Liver (tissue), 9 donors: Measurements from ENCODE around the gene CLIP4. TPM values are rescaled to one million over a fixed set of nuclear protein-coding genes. Genes with fewer than 3 reads are reported as not detected.

Source experiments
- DNase-seq: peaks from one replicate; pipeline ENCODE4 v3.0.0-alpha.2; 2017; ENCODE audit warnings: low spot score
- H3K27ac ChIP-seq, 2 donors: one replicate each; pipeline ENCODE4 v1.7.0; 2013; ENCODE audit warnings: inconsistent platforms in 2 of 2, low read length in 2 of 2, control low read depth in 1 of 2, low read depth in 1 of 2, mild to moderate bottlenecking in 1 of 2
- H3K27me3 ChIP-seq, 4 donors: one replicate each; pipeline versions ENCODE4 v1.6.1 to v1.7.0; 2013; ENCODE audit warnings: low read length in 3 of 4, inconsistent platforms in 1 of 4, mild to moderate bottlenecking in 1 of 4, moderate library complexity in 1 of 4; ENCODE audit not compliant: control insufficient read depth in 4 of 4, insufficient read depth in 4 of 4
- H3K36me3 ChIP-seq, 4 donors: one replicate each; pipeline versions ENCODE4 v1.6.1 to v1.7.0; 2013; ENCODE audit warnings: low read length in 3 of 4, mild to moderate bottlenecking in 3 of 4, low read depth in 1 of 4, moderate library complexity in 1 of 4; ENCODE audit not compliant: control insufficient read depth in 4 of 4, insufficient read depth in 3 of 4
- H3K4me1 ChIP-seq, 4 donors: one replicate each; pipeline versions ENCODE4 v1.6.1 to v1.7.0; 2013; ENCODE audit warnings: low read length in 3 of 4, mild to moderate bottlenecking in 3 of 4, moderate library complexity in 1 of 4; ENCODE audit not compliant: control insufficient read depth in 4 of 4, insufficient read depth in 4 of 4
- H3K4me3 ChIP-seq, 3 donors: one replicate each; pipeline versions ENCODE4 v1.6.1 to v1.7.0; 2013; ENCODE audit warnings: low read length in 3 of 3, control low read depth in 1 of 3, low read depth in 1 of 3, mild to moderate bottlenecking in 1 of 3
- H3K9ac ChIP-seq, 2 donors: one replicate each; pipeline ENCODE4 v1.7.0; 2013; ENCODE audit warnings: low read length in 2 of 2, mild to moderate bottlenecking in 2 of 2, moderate library complexity in 2 of 2, control low read depth in 1 of 2, low read depth in 1 of 2
- H3K9me3 ChIP-seq, 4 donors: one replicate each; pipeline versions ENCODE4 v1.6.1 to v1.7.0; 2013; ENCODE audit warnings: low read length in 3 of 4; ENCODE audit not compliant: control insufficient read depth in 4 of 4
- EGR1 ChIP-seq, 2 donors: IDR thresholded peaks; 2 replicates each; pipeline ENCODE4 v1.6.1; 2016 to 2018; ENCODE audit warnings: antibody characterized with exemption in 2 of 2, low read depth in 2 of 2
- FOXA1 ChIP-seq: IDR thresholded peaks from 2 replicates; pipeline ENCODE4 v1.6.1; 2016; ENCODE audit warnings: antibody characterized with exemption
- FOXA2 ChIP-seq: IDR thresholded peaks from 2 replicates; pipeline ENCODE4 v1.6.1; 2016; ENCODE audit warnings: antibody characterized with exemption
- GABPA ChIP-seq, 2 donors: IDR thresholded peaks in 1 of 2; conservative IDR thresholded peaks in 1 of 2; 2 replicates each; pipeline ENCODE4 v1.6.1; 2016; ENCODE audit warnings: antibody characterized with exemption in 2 of 2, mild to moderate bottlenecking in 1 of 2, moderate library complexity in 1 of 2
- HNF4G ChIP-seq: IDR thresholded peaks from 2 replicates; pipeline ENCODE4 v1.6.1; 2016; ENCODE audit warnings: antibody characterized with exemption
- NR2F2 ChIP-seq: IDR thresholded peaks from 2 replicates; pipeline ENCODE4 v1.6.1; 2016; ENCODE audit warnings: antibody characterized with exemption
- RAD21 ChIP-seq, 2 donors: IDR thresholded peaks; 2 replicates each; pipeline ENCODE4 v1.6.1; 2016; ENCODE audit warnings: antibody characterized with exemption in 2 of 2, mild to moderate bottlenecking in 2 of 2
- RXRA ChIP-seq, 2 donors: IDR thresholded peaks; 2 replicates each; pipeline ENCODE4 v1.6.1; 2017 to 2018; ENCODE audit warnings: antibody characterized with exemption in 2 of 2, mild to moderate bottlenecking in 1 of 2
- SP1 ChIP-seq: IDR thresholded peaks from 2 replicates; pipeline ENCODE4 v1.6.1; 2018; ENCODE audit warnings: antibody characterized with exemption, mild to moderate bottlenecking
- WGBS: extraction: QIAGEN DNeasy Blood & Tissue Kit; methylation state at CpG from one replicate; pipeline ENCODE4 v1.1.7; 2013; 5-methylcytosine and 5-hydroxymethylcytosine counted together
- polyA plus RNA-seq, 2 donors: library from polyadenylated mRNA; stranded (reverse) in 1 of 2; unstranded in 1 of 2; fragments of 200-250 nt in 1 of 2; fragments of >200 nt in 1 of 2; fragmentation: Nextera tagmentation in 1 of 2; extraction: Ambion mirVana in 1 of 2; gene quantifications; one replicate each; pipeline versions ENCODE4 v1.2.1 to v1.2.3, GENCODE V29; 2013 to 2015
- total RNA-seq, 2 donors: library from RNA; depleted of rRNA; stranded (reverse); fragments of >200 nt; gene quantifications; one replicate each; pipeline ENCODE4 v1.2.3, GENCODE V29; 2014
- TF ChIP-seq, protein P1 (sequence below): IDR thresholded peaks from 2 replicates; pipeline ENCODE4 v1.6.1; 2016; ENCODE audit warnings: antibody characterized with exemption
- TF ChIP-seq, protein P2 (sequence below): IDR thresholded peaks from 2 replicates; pipeline ENCODE4 v1.6.1; 2016; ENCODE audit warnings: antibody characterized with exemption
- TF ChIP-seq, protein P3 (sequence below): fragments of 150-350 bp; IDR thresholded peaks from 2 replicates; pipeline ENCODE4 v1.5.1; 2017; ENCODE audit warnings: improper control_type of control experiment, low read depth, low read length; ENCODE audit not compliant: missing input control
- TF ChIP-seq, protein P4 (sequence below): IDR thresholded peaks from 2 replicates; pipeline ENCODE4 v1.6.1; 2016; ENCODE audit warnings: antibody characterized with exemption
- donor health status: healthy.
- donor health status: healthy.
- donor health status: healthy.
- donor health status: healthy.
- donor health status: healthy.

CLIP4 gene
- total and polyA plus RNA-seq, 4 donors: 1.3 to 6.7 (median 3.2) TPM

- Histone ChIP-seq H3K36me3 (no peaks in the 10 kb centered on the region), H3K4me1 (no peaks in the 10 kb centered on the region), H3K27ac (no peak overlapping the region), H3K4me3 (no peak overlapping the region), H3K9me3 (no peaks in the 10 kb centered on the region), H3K9ac (no peak overlapping the region), H3K27me3 (peaks cover 0 to 2% (median 0%) of the 10 kb centered on the region in 4 donors)
- DNase-seq: no peak
- TF ChIP-seq, protein P1, sequence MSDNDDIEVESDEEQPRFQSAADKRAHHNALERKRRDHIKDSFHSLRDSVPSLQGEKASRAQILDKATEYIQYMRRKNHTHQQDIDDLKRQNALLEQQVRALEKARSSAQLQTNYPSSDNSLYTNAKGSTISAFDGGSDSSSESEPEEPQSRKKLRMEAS: no peak
- no peak for TF ChIP-seq EGR1 (IDR thresholded peaks at IDR 0.05; ENCODE audit: low read depth in 2 of 2)
- no peak for TF ChIP-seq RXRA (IDR thresholded peaks at IDR 0.05)
- TF ChIP-seq, protein P2, sequence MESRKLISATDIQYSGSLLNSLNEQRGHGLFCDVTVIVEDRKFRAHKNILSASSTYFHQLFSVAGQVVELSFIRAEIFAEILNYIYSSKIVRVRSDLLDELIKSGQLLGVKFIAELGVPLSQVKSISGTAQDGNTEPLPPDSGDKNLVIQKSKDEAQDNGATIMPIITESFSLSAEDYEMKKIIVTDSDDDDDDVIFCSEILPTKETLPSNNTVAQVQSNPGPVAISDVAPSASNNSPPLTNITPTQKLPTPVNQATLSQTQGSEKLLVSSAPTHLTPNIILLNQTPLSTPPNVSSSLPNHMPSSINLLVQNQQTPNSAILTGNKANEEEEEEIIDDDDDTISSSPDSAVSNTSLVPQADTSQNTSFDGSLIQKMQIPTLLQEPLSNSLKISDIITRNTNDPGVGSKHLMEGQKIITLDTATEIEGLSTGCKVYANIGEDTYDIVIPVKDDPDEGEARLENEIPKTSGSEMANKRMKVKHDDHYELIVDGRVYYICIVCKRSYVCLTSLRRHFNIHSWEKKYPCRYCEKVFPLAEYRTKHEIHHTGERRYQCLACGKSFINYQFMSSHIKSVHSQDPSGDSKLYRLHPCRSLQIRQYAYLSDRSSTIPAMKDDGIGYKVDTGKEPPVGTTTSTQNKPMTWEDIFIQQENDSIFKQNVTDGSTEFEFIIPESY: no peak
- WGBS: 91% methylated on average over 2 of the region's 2 CpGs
Measured at GRCh38 chr2:29109246-29109645, 6.0 kb upstream of the CLIP4 start.

DNA sequence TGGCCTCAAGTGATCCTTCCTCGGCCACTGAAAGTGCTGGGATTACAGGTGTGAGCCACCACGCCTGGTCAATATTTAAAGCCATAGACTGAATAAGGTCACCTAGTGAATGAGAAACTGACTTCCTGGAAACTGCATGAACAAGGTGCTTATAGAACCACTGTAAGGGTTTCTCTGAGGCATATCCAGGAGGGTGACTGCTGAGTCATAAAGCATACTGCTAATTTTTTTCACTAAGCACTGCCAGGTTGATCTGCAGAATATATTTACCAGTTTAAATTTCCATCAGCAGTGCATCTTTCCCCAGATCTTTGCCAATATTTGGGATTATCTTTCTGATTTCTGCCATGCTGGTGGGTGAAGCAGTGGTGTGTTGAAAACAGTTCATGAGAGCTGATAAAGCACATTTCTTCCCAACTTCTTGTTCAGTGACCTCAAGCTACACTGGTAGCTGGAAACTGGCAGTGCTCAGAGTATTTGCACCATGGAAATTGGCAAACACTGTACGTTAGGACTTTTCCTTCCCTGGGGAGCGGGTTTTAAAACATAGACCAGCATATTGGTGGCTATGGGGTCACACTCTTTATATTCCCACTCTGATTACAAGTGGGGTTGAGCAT lies 4.2 kb upstream of the CLIP4 start:
- Histone ChIP-seq H3K9me3 (no peaks in the 10 kb centered on the region), H3K27me3 (peaks cover 0 to 10% (median 0%) of the 10 kb centered on the region in 4 donors), H3K36me3 (no peaks in the 10 kb centered on the region), H3K4me1 (peaks cover 0 to 4% (median 3%) of the 10 kb centered on the region in 4 donors), H3K4me3 (no peak overlapping the region), H3K27ac (no peak overlapping the region), H3K9ac (no peak overlapping the region)
- no peak for TF ChIP-seq RAD21 (IDR thresholded peaks at IDR 0.05)
- TF ChIP-seq, protein P3, sequence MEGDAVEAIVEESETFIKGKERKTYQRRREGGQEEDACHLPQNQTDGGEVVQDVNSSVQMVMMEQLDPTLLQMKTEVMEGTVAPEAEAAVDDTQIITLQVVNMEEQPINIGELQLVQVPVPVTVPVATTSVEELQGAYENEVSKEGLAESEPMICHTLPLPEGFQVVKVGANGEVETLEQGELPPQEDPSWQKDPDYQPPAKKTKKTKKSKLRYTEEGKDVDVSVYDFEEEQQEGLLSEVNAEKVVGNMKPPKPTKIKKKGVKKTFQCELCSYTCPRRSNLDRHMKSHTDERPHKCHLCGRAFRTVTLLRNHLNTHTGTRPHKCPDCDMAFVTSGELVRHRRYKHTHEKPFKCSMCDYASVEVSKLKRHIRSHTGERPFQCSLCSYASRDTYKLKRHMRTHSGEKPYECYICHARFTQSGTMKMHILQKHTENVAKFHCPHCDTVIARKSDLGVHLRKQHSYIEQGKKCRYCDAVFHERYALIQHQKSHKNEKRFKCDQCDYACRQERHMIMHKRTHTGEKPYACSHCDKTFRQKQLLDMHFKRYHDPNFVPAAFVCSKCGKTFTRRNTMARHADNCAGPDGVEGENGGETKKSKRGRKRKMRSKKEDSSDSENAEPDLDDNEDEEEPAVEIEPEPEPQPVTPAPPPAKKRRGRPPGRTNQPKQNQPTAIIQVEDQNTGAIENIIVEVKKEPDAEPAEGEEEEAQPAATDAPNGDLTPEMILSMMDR: no peak
- TF ChIP-seq, protein P4, sequence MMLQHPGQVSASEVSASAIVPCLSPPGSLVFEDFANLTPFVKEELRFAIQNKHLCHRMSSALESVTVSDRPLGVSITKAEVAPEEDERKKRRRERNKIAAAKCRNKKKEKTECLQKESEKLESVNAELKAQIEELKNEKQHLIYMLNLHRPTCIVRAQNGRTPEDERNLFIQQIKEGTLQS: no peak
- no peak for DNase-seq
- 76% methylated on average over 4 of the region's 4 CpGs for WGBS

DNA sequence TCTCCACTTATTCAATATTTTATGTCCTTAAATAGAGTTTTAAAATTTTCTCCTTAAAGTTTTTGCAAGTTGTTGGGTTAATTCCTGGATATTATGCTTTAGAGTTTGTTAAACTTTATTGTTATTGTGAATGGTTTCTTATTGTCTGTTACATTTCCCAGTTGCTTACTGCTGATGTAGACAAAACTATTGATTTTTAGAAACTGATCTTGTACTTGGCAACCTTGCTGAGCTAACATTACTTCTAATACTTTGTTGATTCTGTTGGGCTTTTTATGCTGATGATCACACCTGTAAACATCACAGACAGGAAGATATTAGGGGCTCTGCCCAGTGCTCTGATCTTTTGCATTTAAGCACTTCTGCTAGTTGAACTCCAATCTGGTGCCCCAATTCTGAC lies 2.8 kb upstream of the CLIP4 start:
- no peak overlapping the region for H3K4me3 ChIP-seq
- no peak for DNase-seq
- no peak for TF ChIP-seq EGR1 (IDR thresholded peaks at IDR 0.05; ENCODE audit: low read depth in 2 of 2)
- TF ChIP-seq RXRA (IDR thresholded peaks at IDR 0.05): no peak
- no peak for TF ChIP-seq GABPA (IDR thresholded peaks at IDR 0.05 in 1 of 2, conservative IDR thresholded peaks at IDR 0.05 in 1 of 2)
- TF ChIP-seq, protein P2: no peak
- TF ChIP-seq, protein P4: no peak
- TF ChIP-seq SP1: no peak
- TF ChIP-seq RAD21 (IDR thresholded peaks at IDR 0.05): no peak
- TF ChIP-seq FOXA1: no peak
- TF ChIP-seq NR2F2: no peak
- TF ChIP-seq, protein P3: no peak
- no peak for TF ChIP-seq FOXA2
- TF ChIP-seq, protein P1: no peak
- TF ChIP-seq HNF4G: no peak

More for the DNA sequence above, 2.8 kb upstream of the CLIP4 start:
- H3K9me3 ChIP-seq: no peaks in the 10 kb centered on the region
- no peak overlapping the region for H3K27ac ChIP-seq
- H3K4me1 ChIP-seq: peaks cover 0 to 10% (median 6%) of the 10 kb centered on the region in 4 donors
- no peak overlapping the region for H3K9ac ChIP-seq
- H3K27me3 ChIP-seq: peaks cover 0 to 10% (median under 1%) of the 10 kb centered on the region in 4 donors
- H3K36me3 ChIP-seq: no peaks in the 10 kb centered on the region
